GM12872 (cell line): ENCODE measurements around the gene NRXN2.

Experiments
- CTCF ChIP-seq: IDR thresholded peaks from 3 replicates; pipeline ENCODE4 v1.5.1; 2011; ENCODE audit warnings: low read depth, mild to moderate bottlenecking, low read length, moderate library complexity; ENCODE audit not compliant: insufficient read depth

NRXN2 gene

GRCh38 chr11:64598106-64598796, 124.7 kb downstream of the NRXN2 start:
- TF ChIP-seq CTCF = no peak

- no peak for TF ChIP-seq CTCF
These were observed 125.3 kb downstream of the NRXN2 start for GRCh38 chr11:64597671-64598101.

GRCh38 chr11:64594159-64594939, 128.6 kb downstream of the NRXN2 start:
- no peak for TF ChIP-seq CTCF

- no peak for TF ChIP-seq CTCF
These were observed 129.6 kb downstream of the NRXN2 start for GRCh38 chr11:64593156-64594105.

- TF ChIP-seq CTCF = no peak
These were observed 130.3 kb downstream of the NRXN2 start for GRCh38 chr11:64592656-64593055.

- no peak for TF ChIP-seq CTCF
These were observed 130.8 kb downstream of the NRXN2 start for GRCh38 chr11:64592234-64592615.
